Measurements from ENCODE around the gene HHIPL1.

GRCh38 chr14:99717682-99718013, 72.7 kb downstream of the HHIPL1 start:
- TF ChIP-seq POLR2A (IDR thresholded peaks at IDR 0.05) (no peak), CTCF (IDR thresholded peaks at IDR 0.05 in 4 of 5, conservative IDR thresholded peaks at IDR 0.05 in 1 of 5) (no peak)
